Measurements from ENCODE around the gene OLFML3. TPM values are rescaled to one million over a fixed set of nuclear protein-coding genes. Genes with fewer than 3 reads are reported as not detected.

Gene OLFML3
- total RNA-seq, 5 donors from 2014 or later (not counting 1 experiment from before 2014, with no cell fraction given), result 0.23 to 1.2 (median 0.63) TPM

- POLR2A ChIA-PET, result no interaction called here
- no peak for DNase-seq
- WGBS (ENCODE audit: insufficient coverage), result 59% methylated on average over 8 of the region's 18 CpGs
- CTCF ChIA-PET, result no interaction called here
- Histone ChIP-seq H3K27ac (ENCODE audit: low read length) (no peak overlapping the region), H3K9me3 (no peaks in the 10 kb centered on the region), H3K27me3 (replicated peaks in 1 of 2; ENCODE audit: control insufficient read depth in 2 of 2, extremely low read depth in 1 of 2, insufficient read depth in 2 of 2, low read length in 1 of 2) (no peaks in the 10 kb centered on the region), H3K36me3 (ENCODE audit: control insufficient read depth in 2 of 2, extremely low read depth in 1 of 2, insufficient read depth in 1 of 2, low read length in 1 of 2) (no peaks in the 10 kb centered on the region), H3K4me1 (ENCODE audit: control insufficient read depth in 1 of 2, extremely low read depth in 1 of 2, insufficient read depth in 2 of 2, low read length in 2 of 2) (peaks cover 0 to 5% of the 10 kb centered on the region in 2 experiments), H3K4me3 (ENCODE audit: control insufficient read depth in 1 of 2, extremely low read depth in 1 of 2, low read length in 1 of 2) (no peak overlapping the region)
- peak in 1 of 4 experiments; percentile 4 for ATAC-seq (replicated peaks in 1 of 4)
- no peaks in the 10 kb centered on the region for H3K9me3 Mint-ChIP-seq
- no peaks in the 10 kb centered on the region for H3K27me3 Mint-ChIP-seq
- H3K4me3 Mint-ChIP-seq, result peak overlapping the region in 1 of 3 donors; percentile 6
- H3K27ac Mint-ChIP-seq, result no peak overlapping the region
- H3K36me3 Mint-ChIP-seq, result peaks cover 8% of the 10 kb centered on the region
- peaks cover 14 to 27% (median 20%) of the 10 kb centered on the region in 3 donors for H3K4me1 Mint-ChIP-seq
Observed at GRCh38 chr1:113981962-113982931, 3.0 kb downstream of the OLFML3 start.

DNA sequence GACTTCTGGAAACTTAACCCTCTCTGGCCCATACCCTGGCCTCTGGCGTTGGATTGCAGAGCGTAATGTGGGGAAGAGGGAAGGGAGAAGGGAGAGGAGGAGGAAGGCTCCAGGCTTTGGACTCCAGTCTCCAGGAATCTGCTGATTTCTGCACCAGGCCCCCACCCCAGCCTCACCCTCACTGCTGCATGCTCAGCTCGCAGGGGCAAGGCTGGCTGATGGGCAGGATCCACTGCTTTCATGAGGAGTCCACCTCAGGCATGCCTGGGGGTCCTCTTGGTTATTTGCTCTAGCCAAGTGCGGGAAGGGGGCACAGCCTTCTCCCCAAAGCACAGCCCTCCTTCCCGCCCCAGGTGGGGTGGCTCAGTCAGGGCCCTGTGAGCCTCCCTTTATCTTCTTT is 3.7 kb downstream of the OLFML3 start:
- Mint-ChIP-seq H3K36me3 (peaks cover 8% of the 10 kb centered on the region), H3K4me1 (peaks cover 10 to 20% (median 15%) of the 10 kb centered on the region in 3 donors), H3K9me3 (no peaks in the 10 kb centered on the region), H3K4me3 (peak overlapping the region in 1 of 3 donors; percentile 6), H3K27me3 (no peaks in the 10 kb centered on the region), H3K27ac (no peak overlapping the region)
- DNase-seq (no peak), ATAC-seq (replicated peaks in 1 of 4) (peak in 1 of 4 experiments; percentile 3)
- WGBS (ENCODE audit: insufficient coverage), result 100% methylated on average over 1 of the region's 5 CpGs
- Histone ChIP-seq H3K27ac (ENCODE audit: low read length) (no peak overlapping the region), H3K9me3 (no peaks in the 10 kb centered on the region), H3K4me1 (ENCODE audit: control insufficient read depth in 1 of 2, extremely low read depth in 1 of 2, insufficient read depth in 2 of 2, low read length in 2 of 2) (peaks cover 0 to 2% of the 10 kb centered on the region in 2 experiments), H3K4me3 (ENCODE audit: control insufficient read depth in 1 of 2, extremely low read depth in 1 of 2, low read length in 1 of 2) (no peak overlapping the region), H3K27me3 (replicated peaks in 1 of 2; ENCODE audit: control insufficient read depth in 2 of 2, extremely low read depth in 1 of 2, insufficient read depth in 2 of 2, low read length in 1 of 2) (no peaks in the 10 kb centered on the region), H3K36me3 (ENCODE audit: control insufficient read depth in 2 of 2, extremely low read depth in 1 of 2, insufficient read depth in 1 of 2, low read length in 1 of 2) (no peaks in the 10 kb centered on the region)
- CTCF ChIA-PET, result no interaction called here
- POLR2A ChIA-PET, result no interaction called here

DNA sequence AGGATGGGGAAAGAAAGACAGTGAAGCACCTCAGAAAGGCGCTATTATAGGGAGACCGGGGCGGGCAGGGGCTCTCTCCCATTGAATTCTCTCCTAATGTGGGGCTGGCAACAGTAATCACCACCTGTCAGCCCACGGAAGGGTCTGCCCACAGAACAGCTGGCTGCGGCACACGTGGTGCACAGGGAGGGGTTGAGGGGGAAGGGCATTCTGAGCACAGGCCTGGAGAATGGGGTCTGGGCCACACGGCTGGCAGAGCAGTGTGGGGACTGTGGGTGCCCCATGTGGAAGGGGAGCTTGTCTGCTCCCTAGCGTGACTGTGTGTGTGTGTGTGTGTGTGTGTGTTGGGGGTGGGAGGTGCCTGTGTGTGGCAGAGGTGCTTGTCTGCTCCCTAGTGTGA is 4.1 kb downstream of the OLFML3 start:
- Histone ChIP-seq H3K4me3 (ENCODE audit: control insufficient read depth in 1 of 2, extremely low read depth in 1 of 2, low read length in 1 of 2) (no peak overlapping the region), H3K27ac (ENCODE audit: low read length) (no peak overlapping the region), H3K9me3 (no peaks in the 10 kb centered on the region), H3K27me3 (replicated peaks in 1 of 2; ENCODE audit: control insufficient read depth in 2 of 2, extremely low read depth in 1 of 2, insufficient read depth in 2 of 2, low read length in 1 of 2) (no peaks in the 10 kb centered on the region), H3K4me1 (ENCODE audit: control insufficient read depth in 1 of 2, extremely low read depth in 1 of 2, insufficient read depth in 2 of 2, low read length in 2 of 2) (no peaks in the 10 kb centered on the region), H3K36me3 (ENCODE audit: control insufficient read depth in 2 of 2, extremely low read depth in 1 of 2, insufficient read depth in 1 of 2, low read length in 1 of 2) (no peaks in the 10 kb centered on the region)
- no peak for DNase-seq
- Mint-ChIP-seq H3K4me3 (no peak overlapping the region), H3K27ac (no peak overlapping the region), H3K9me3 (no peaks in the 10 kb centered on the region), H3K36me3 (peaks cover 8% of the 10 kb centered on the region), H3K4me1 (peaks cover 6 to 16% (median 11%) of the 10 kb centered on the region in 3 donors), H3K27me3 (no peaks in the 10 kb centered on the region)
- 34% methylated on average over 8 of the region's 8 CpGs for WGBS (ENCODE audit: insufficient coverage)
- ChIA-PET CTCF (interaction anchor here in 1 of 2 donors (0.6 kb wide), 1 partner anchor 285 kb away, joined by 4 read pairs; no protein-coding TSS in a partner anchor), POLR2A (no interaction called here)
- peak in 1 of 4 experiments; percentile 17 for ATAC-seq (replicated peaks in 1 of 4)

GRCh38 chr1:113983826-113984225 is 4.6 kb downstream of the OLFML3 start:
- DNase-seq, result no peak
- Mint-ChIP-seq H3K9me3 (no peaks in the 10 kb centered on the region), H3K36me3 (peaks cover 8% of the 10 kb centered on the region), H3K4me3 (no peak overlapping the region), H3K27ac (no peak overlapping the region), H3K27me3 (no peaks in the 10 kb centered on the region), H3K4me1 (peaks cover 2 to 11% (median 7%) of the 10 kb centered on the region in 3 donors)
- CTCF ChIA-PET, result interaction anchor here in 1 of 2 donors (0.6 kb wide), 1 partner anchor 285 kb away, joined by 4 read pairs; no protein-coding TSS in a partner anchor
- WGBS (ENCODE audit: insufficient coverage), result 91% methylated on average over 4 of the region's 7 CpGs
- POLR2A ChIA-PET, result no interaction called here
- no peaks in the 10 kb centered on the region for H3K4me1 ChIP-seq (ENCODE audit: control insufficient read depth in 1 of 2, extremely low read depth in 1 of 2, insufficient read depth in 2 of 2, low read length in 2 of 2)
- no peak overlapping the region for H3K4me3 ChIP-seq (ENCODE audit: control insufficient read depth in 1 of 2, extremely low read depth in 1 of 2, low read length in 1 of 2)
- H3K9me3 ChIP-seq, result no peaks in the 10 kb centered on the region
- no peaks in the 10 kb centered on the region for H3K27me3 ChIP-seq (replicated peaks in 1 of 2; ENCODE audit: control insufficient read depth in 2 of 2, extremely low read depth in 1 of 2, insufficient read depth in 2 of 2, low read length in 1 of 2)
- H3K36me3 ChIP-seq (ENCODE audit: control insufficient read depth in 2 of 2, extremely low read depth in 1 of 2, insufficient read depth in 1 of 2, low read length in 1 of 2), result no peaks in the 10 kb centered on the region
- no peak for ATAC-seq (replicated peaks in 1 of 4)
- no peak overlapping the region for H3K27ac ChIP-seq (ENCODE audit: low read length)

GRCh38 chr1:113984710-113985109 is 5.4 kb downstream of the OLFML3 start:
- Histone ChIP-seq H3K4me3 (ENCODE audit: control insufficient read depth in 1 of 2, extremely low read depth in 1 of 2, low read length in 1 of 2) (no peak overlapping the region), H3K27me3 (replicated peaks in 1 of 2; ENCODE audit: control insufficient read depth in 2 of 2, extremely low read depth in 1 of 2, insufficient read depth in 2 of 2, low read length in 1 of 2) (no peaks in the 10 kb centered on the region), H3K9me3 (no peaks in the 10 kb centered on the region), H3K36me3 (ENCODE audit: control insufficient read depth in 2 of 2, extremely low read depth in 1 of 2, insufficient read depth in 1 of 2, low read length in 1 of 2) (no peaks in the 10 kb centered on the region), H3K27ac (ENCODE audit: low read length) (no peak overlapping the region), H3K4me1 (ENCODE audit: control insufficient read depth in 1 of 2, extremely low read depth in 1 of 2, insufficient read depth in 2 of 2, low read length in 2 of 2) (no peaks in the 10 kb centered on the region)
- no peak overlapping the region for H3K27ac Mint-ChIP-seq
- no peaks in the 10 kb centered on the region for H3K27me3 Mint-ChIP-seq
- POLR2A ChIA-PET, result no interaction called here
- CTCF ChIA-PET, result interaction anchor here in 1 of 2 donors (0.6 kb wide), 1 partner anchor 186 kb away, joined by 11 read pairs; no protein-coding TSS in a partner anchor
- DNase-seq (no peak), ATAC-seq (replicated peaks in 1 of 4) (no peak)
- no peaks in the 10 kb centered on the region for H3K9me3 Mint-ChIP-seq
- peaks cover 8% of the 10 kb centered on the region for H3K36me3 Mint-ChIP-seq
- H3K4me1 Mint-ChIP-seq, result peaks cover 0 to 7% (median 3%) of the 10 kb centered on the region in 3 donors
- no peak overlapping the region for H3K4me3 Mint-ChIP-seq
- WGBS (ENCODE audit: insufficient coverage), result no CpG with 5 or more reads among the region's 4 CpGs

DNA sequence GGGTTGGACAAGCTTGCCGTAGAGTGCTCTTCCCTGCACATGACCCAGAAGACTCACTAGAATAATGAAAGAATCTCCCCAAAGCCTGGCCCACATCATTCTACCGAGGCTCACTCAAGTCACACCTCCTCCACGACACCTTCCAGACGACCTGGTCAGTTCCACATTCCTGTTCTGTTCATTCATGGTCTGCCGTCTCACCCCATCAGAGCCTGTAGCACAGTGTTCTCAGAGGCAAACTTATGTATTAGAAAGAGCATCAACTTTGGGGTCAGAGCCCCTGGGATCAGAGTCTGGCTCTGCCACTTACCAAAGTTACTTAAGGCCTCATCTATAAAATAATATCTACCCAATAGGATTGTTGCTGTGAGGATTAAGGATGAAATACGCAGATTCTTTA is 7.5 kb downstream of the OLFML3 start:
- Histone ChIP-seq H3K4me3 (ENCODE audit: control insufficient read depth in 1 of 2, extremely low read depth in 1 of 2, low read length in 1 of 2) (no peak overlapping the region), H3K27me3 (replicated peaks in 1 of 2; ENCODE audit: control insufficient read depth in 2 of 2, extremely low read depth in 1 of 2, insufficient read depth in 2 of 2, low read length in 1 of 2) (no peaks in the 10 kb centered on the region), H3K27ac (ENCODE audit: low read length) (no peak overlapping the region), H3K36me3 (ENCODE audit: control insufficient read depth in 2 of 2, extremely low read depth in 1 of 2, insufficient read depth in 1 of 2, low read length in 1 of 2) (no peaks in the 10 kb centered on the region), H3K9me3 (no peaks in the 10 kb centered on the region), H3K4me1 (ENCODE audit: control insufficient read depth in 1 of 2, extremely low read depth in 1 of 2, insufficient read depth in 2 of 2, low read length in 2 of 2) (no peaks in the 10 kb centered on the region)
- Mint-ChIP-seq H3K27me3 (no peaks in the 10 kb centered on the region), H3K9me3 (no peaks in the 10 kb centered on the region), H3K4me3 (no peak overlapping the region), H3K4me1 (peaks cover 0 to 7% (median 3%) of the 10 kb centered on the region in 3 donors), H3K36me3 (no peaks in the 10 kb centered on the region), H3K27ac (no peak overlapping the region)
- ChIA-PET CTCF (interaction anchor here in 1 of 2 donors (0.5 kb wide), 1 partner anchor 35 kb away, joined by 4 read pairs; no protein-coding TSS in a partner anchor), POLR2A (no interaction called here)
- 100% methylated on average over 1 of the region's 6 CpGs for WGBS (ENCODE audit: insufficient coverage)
- ATAC-seq (replicated peaks in 1 of 4) (no peak), DNase-seq (no peak)
